DOHH2 (cell line): Measurements from ENCODE around the gene TBC1D2B.

ENCODE experiments used
- EZH2phosphoT487 ChIP-seq: fragments of 200-600 bp; sonication (generic); IDR thresholded peaks from 2 replicates; pipeline ENCODE4 v1.6.1; 2017; ENCODE audit warnings: borderline replicate concordance, mild to moderate bottlenecking, antibody characterized with exemption, low read length, moderate library complexity, mixed read lengths
- TF ChIP-seq, protein P1 (sequence below): fragments of 200-600 bp; sonication (generic); IDR thresholded peaks from one replicate; pipeline ENCODE4 v1.5.1; 2014; ENCODE audit warnings: antibody characterized with exemption, mild to moderate bottlenecking, low read depth, low read length; ENCODE audit not compliant: poor library complexity, severe bottlenecking

DNA sequence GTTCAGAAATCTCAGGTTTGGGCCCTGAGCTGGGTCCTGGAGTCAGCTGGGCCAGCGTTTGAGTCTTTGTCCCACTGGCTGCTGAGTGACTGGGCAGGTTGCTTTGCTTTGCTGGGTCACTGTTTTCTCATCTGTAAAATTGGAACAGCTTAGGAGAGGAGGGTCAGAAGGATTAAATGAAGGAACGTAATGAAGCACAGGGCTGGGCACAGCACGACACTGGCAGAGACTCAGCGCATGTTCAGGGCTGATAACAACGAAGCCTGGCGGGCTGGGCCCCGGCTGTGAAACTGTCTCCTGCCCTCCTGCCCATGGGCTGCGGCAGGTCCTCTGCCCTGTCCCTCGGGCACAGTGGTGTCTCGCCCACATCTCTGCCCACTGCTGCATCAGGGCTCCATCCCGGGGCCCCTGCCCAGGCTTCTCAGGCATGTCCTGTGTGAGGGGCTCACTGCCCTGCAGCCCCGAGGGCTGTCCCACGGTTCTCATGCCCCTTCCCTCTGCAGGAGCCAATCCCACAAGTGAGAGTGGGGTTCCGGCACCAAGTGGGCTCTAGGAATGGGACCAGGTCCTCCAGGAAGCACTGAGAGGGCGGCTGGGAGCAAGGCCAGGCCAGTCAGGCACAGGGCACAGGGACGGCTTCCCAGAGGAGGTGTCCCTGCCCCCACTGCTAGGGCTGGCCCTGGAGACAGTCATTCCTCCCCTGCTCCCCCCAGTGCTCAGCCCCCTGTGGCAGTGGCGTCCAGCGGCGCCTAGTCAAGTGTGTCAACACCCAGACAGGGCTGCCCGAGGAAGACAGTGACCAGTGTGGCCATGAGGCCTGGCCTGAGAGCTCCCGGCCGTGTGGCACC is 88.0 kb downstream of the TBC1D2B start:
- TF ChIP-seq, protein P1, sequence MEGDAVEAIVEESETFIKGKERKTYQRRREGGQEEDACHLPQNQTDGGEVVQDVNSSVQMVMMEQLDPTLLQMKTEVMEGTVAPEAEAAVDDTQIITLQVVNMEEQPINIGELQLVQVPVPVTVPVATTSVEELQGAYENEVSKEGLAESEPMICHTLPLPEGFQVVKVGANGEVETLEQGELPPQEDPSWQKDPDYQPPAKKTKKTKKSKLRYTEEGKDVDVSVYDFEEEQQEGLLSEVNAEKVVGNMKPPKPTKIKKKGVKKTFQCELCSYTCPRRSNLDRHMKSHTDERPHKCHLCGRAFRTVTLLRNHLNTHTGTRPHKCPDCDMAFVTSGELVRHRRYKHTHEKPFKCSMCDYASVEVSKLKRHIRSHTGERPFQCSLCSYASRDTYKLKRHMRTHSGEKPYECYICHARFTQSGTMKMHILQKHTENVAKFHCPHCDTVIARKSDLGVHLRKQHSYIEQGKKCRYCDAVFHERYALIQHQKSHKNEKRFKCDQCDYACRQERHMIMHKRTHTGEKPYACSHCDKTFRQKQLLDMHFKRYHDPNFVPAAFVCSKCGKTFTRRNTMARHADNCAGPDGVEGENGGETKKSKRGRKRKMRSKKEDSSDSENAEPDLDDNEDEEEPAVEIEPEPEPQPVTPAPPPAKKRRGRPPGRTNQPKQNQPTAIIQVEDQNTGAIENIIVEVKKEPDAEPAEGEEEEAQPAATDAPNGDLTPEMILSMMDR = no peak
- TF ChIP-seq EZH2phosphoT487 = no peak
